HL-60 (cell line): ENCODE data around the gene EXOC4.

ENCODE experiments used
- POLR2AphosphoS5 ChIP-seq: IDR thresholded peaks from 2 replicates; pipeline ENCODE4 v1.6.1; 2012; ENCODE audit warnings: low read depth
- REST ChIP-seq: IDR thresholded peaks from 2 replicates; pipeline ENCODE4 v1.6.1; 2012; ENCODE audit warnings: low read depth; ENCODE audit not compliant: insufficient replicate concordance
- TF ChIP-seq, protein P1 (sequence below): IDR thresholded peaks from one replicate; pipeline ENCODE4 v1.5.1; 2011; ENCODE audit warnings: low read length, control low read depth, inconsistent platforms; ENCODE audit not compliant: insufficient read depth

- TF ChIP-seq, protein P1, sequence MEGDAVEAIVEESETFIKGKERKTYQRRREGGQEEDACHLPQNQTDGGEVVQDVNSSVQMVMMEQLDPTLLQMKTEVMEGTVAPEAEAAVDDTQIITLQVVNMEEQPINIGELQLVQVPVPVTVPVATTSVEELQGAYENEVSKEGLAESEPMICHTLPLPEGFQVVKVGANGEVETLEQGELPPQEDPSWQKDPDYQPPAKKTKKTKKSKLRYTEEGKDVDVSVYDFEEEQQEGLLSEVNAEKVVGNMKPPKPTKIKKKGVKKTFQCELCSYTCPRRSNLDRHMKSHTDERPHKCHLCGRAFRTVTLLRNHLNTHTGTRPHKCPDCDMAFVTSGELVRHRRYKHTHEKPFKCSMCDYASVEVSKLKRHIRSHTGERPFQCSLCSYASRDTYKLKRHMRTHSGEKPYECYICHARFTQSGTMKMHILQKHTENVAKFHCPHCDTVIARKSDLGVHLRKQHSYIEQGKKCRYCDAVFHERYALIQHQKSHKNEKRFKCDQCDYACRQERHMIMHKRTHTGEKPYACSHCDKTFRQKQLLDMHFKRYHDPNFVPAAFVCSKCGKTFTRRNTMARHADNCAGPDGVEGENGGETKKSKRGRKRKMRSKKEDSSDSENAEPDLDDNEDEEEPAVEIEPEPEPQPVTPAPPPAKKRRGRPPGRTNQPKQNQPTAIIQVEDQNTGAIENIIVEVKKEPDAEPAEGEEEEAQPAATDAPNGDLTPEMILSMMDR, result no peak
- TF ChIP-seq REST, result no peak
- TF ChIP-seq POLR2AphosphoS5, result no peak
Measured at GRCh38 chr7:133683182-133683454, 430.2 kb downstream of the EXOC4 start.
